HCT116 (cell line): Measurements from ENCODE around the gene LAMP1. TPM values are rescaled to one million over a fixed set of nuclear protein-coding genes. Genes with fewer than 3 reads are reported as not detected.

Source experiments
- ATAC-seq: fragments of 200-7000 bp; cut with Tn5 transposase; 2 replicates; pipeline ENCODE4 v1.9.1; 2020; ENCODE audit warnings: mild to moderate bottlenecking, moderate library complexity
- BruUV-seq: library from RNA; stranded (reverse); fragments of 400-500 nt; replicated peaks from 2 replicates; lab custom pipeline; 2021; lab: Mats Ljungman, UMichigan
- CTCF ChIA-PET: fragments of 300-600 bp; sonication (Branson Sonifier 250); formaldehyde crosslinking; loops from one replicate; lab custom pipeline; 2021; ENCODE audit warnings: antibody characterized with exemption; lab: Charles Lee
- POLR2A ChIA-PET: fragments of 300-600, 350-600 bp; sonication (Branson Sonifier 250); formaldehyde crosslinking; loops from one replicate; lab custom pipeline; 2021; ENCODE audit warnings: antibody characterized with exemption; lab: Charles Lee
- RAD21 ChIA-PET, 2 experiments: fragments of 300-600 bp; sonication (Branson Sonifier 250); formaldehyde crosslinking; loops; one replicate each; lab custom pipeline; 2023; ENCODE audit warnings: low total read pairs in 2 of 2; ENCODE audit not compliant: uncharacterized antibody in 2 of 2, unreplicated experiment in 2 of 2, low non-redundant PET in 1 of 2; lab: Charles Lee
- DNase-seq: peaks from one replicate; pipeline ENCODE4 v3.0.0-alpha.2; 2010; ENCODE audit warnings: low read depth, low spot score
- H2AFZ ChIP-seq: fragments of 200-600 bp; shearing (Covaris generic), sonication (generic); 2 replicates; pipeline ENCODE4 v1.6.1; 2017; ENCODE audit warnings: low read depth, mixed run types, mixed read lengths, antibody characterized with exemption, low read length; ENCODE audit not compliant: poor library complexity, severe bottlenecking
- H3K27ac ChIP-seq: 2 replicates; pipeline ENCODE4 v1.5.1; 2012; ENCODE audit warnings: low read depth, low read length
- H3K27me3 ChIP-seq: fragments of 200-600 bp; sonication (generic); 2 replicates; pipeline ENCODE4 v1.6.1; 2016; ENCODE audit warnings: mixed run types, low read length, mixed read lengths; ENCODE audit not compliant: insufficient read depth
- H3K36me3 ChIP-seq, 2 experiments: fragments of 200-500 bp in 1 of 2; fragments of 200-600 bp in 1 of 2; sonication (Bioruptor generic) in 1 of 2; sonication (generic) in 1 of 2; 2 replicates each; pipeline versions ENCODE4 v1.5.1 to v1.6.1; 2014 to 2016; ENCODE audit warnings: low read length in 2 of 2, inconsistent platforms in 1 of 2, mixed read lengths in 1 of 2, mixed run types in 1 of 2; ENCODE audit not compliant: insufficient read depth in 2 of 2, control insufficient read depth in 1 of 2
- H3K4me1 ChIP-seq, 2 experiments: fragments of 200-600 bp in 1 of 2; sonication (generic) in 1 of 2; 2 replicates each; pipeline versions ENCODE4 v1.5.1 to v1.6.1; 2012 to 2017; ENCODE audit warnings: low read length in 2 of 2, inconsistent platforms in 1 of 2, mild to moderate bottlenecking in 1 of 2, mixed read lengths in 1 of 2, mixed run types in 1 of 2, moderate library complexity in 1 of 2; ENCODE audit not compliant: insufficient read depth in 2 of 2, control insufficient read depth in 1 of 2
- H3K4me2 ChIP-seq: fragments of 200-600 bp; sonication (generic); 2 replicates; pipeline ENCODE4 v1.6.1; 2017; ENCODE audit warnings: mixed run types, low read length, mixed read lengths
- H3K4me3 ChIP-seq, 2 experiments: fragments of 200-600 bp in 1 of 2; sonication (generic) in 1 of 2; replicated peaks in 1 of 2; 2 replicates each; pipeline ENCODE4 v1.5.1; 2011 to 2016; ENCODE audit warnings: low read length in 2 of 2, control low read depth in 1 of 2, low read depth in 1 of 2, mild to moderate bottlenecking in 1 of 2, mixed read lengths in 1 of 2, mixed run types in 1 of 2
- H3K79me2 ChIP-seq: fragments of 200-600 bp; sonication (generic); 2 replicates; pipeline ENCODE4 v1.6.1; 2017; ENCODE audit warnings: mild to moderate bottlenecking, mixed run types, low read length, moderate library complexity, mixed read lengths; ENCODE audit not compliant: insufficient read depth
- H3K9ac ChIP-seq: fragments of 200-600 bp; sonication (generic); 2 replicates; pipeline ENCODE4 v1.6.1; 2016; ENCODE audit warnings: low read length, mixed read lengths
- H3K9me2 ChIP-seq: fragments of 200-600 bp; sonication (generic), shearing (Covaris generic); 2 replicates; pipeline ENCODE4 v1.6.1; 2017; ENCODE audit warnings: mixed run types, mild to moderate bottlenecking, moderate library complexity; ENCODE audit not compliant: insufficient read depth
- H3K9me3 ChIP-seq, 2 experiments: fragments of 200-500 bp in 1 of 2; fragments of 200-600 bp in 1 of 2; sonication (Bioruptor generic) in 1 of 2; sonication (generic) in 1 of 2; 2 replicates each; pipeline ENCODE4 v1.6.1; 2014 to 2017; ENCODE audit warnings: low read length in 2 of 2, mixed read lengths in 2 of 2, inconsistent platforms in 1 of 2, low read depth in 1 of 2, mild to moderate bottlenecking in 1 of 2, mixed run types in 1 of 2, moderate library complexity in 1 of 2; ENCODE audit not compliant: control insufficient read depth in 1 of 2, insufficient read depth in 1 of 2
- H4K20me1 ChIP-seq: fragments of 200-600 bp; sonication (generic), shearing (Covaris generic); 2 replicates; pipeline ENCODE4 v1.6.1; 2017; ENCODE audit warnings: mixed run types, mild to moderate bottlenecking, moderate library complexity; ENCODE audit not compliant: insufficient read depth
- CEBPB ChIP-seq: IDR thresholded peaks from 2 replicates; pipeline ENCODE4 v1.6.1; 2012; ENCODE audit warnings: low read depth
- ELF1 ChIP-seq: IDR thresholded peaks from 2 replicates; pipeline ENCODE4 v1.6.1; 2012; ENCODE audit warnings: low read depth, borderline replicate concordance
- EZH2 ChIP-seq: fragments of 200-600 bp; sonication (generic); IDR thresholded peaks from 2 replicates; pipeline ENCODE4 v1.6.1; 2017; ENCODE audit warnings: antibody characterized with exemption, mixed run types
- FOSL1 ChIP-seq: IDR thresholded peaks from 2 replicates; pipeline ENCODE4 v1.6.1; 2012; ENCODE audit warnings: low read depth
- JUND ChIP-seq: IDR thresholded peaks from 2 replicates; pipeline ENCODE4 v1.6.1; 2012
- POLR2A ChIP-seq: IDR thresholded peaks from 2 replicates; pipeline ENCODE4 v1.7.0; 2011; ENCODE audit warnings: borderline replicate concordance; ENCODE audit not compliant: insufficient read depth, insufficient read length; ENCODE audit errors: extremely low read depth
- POLR2AphosphoS5 ChIP-seq: IDR thresholded peaks from 2 replicates; pipeline ENCODE4 v1.6.1; 2011; ENCODE audit warnings: mild to moderate bottlenecking, low read depth, low read length, moderate library complexity
- RAD21 ChIP-seq: IDR thresholded peaks from 2 replicates; pipeline ENCODE4 v1.6.1; 2012; ENCODE audit warnings: low read depth, mild to moderate bottlenecking
- SP1 ChIP-seq: IDR thresholded peaks from 2 replicates; pipeline ENCODE4 v1.6.1; 2012; ENCODE audit warnings: low read depth
- SRF ChIP-seq: IDR thresholded peaks from 2 replicates; pipeline ENCODE4 v1.6.1; 2012; ENCODE audit warnings: low read depth
- TCF7L2 ChIP-seq: IDR thresholded peaks from 2 replicates; pipeline ENCODE4 v1.7.0; 2011; ENCODE audit warnings: borderline replicate concordance, inconsistent platforms; ENCODE audit not compliant: insufficient read depth, insufficient read length; ENCODE audit errors: extremely low read depth
- YY1 ChIP-seq: IDR thresholded peaks from 2 replicates; pipeline ENCODE4 v1.6.1; 2011; ENCODE audit warnings: low read length, low read depth, moderate library complexity, mild to moderate bottlenecking; ENCODE audit not compliant: insufficient replicate concordance; ENCODE audit errors: extremely low read depth
- ZNF274 ChIP-seq: fragments of 200-500 bp; sonication (Bioruptor generic); IDR thresholded peaks from 2 replicates; pipeline ENCODE4 v1.6.1; 2014; ENCODE audit warnings: mild to moderate bottlenecking, low read depth, low read length, inconsistent platforms
- intact Hi-C: fragments of 100-400 bp; cut with micrococcal nuclease; formaldehyde crosslinking; loops from 2 replicates; pipeline ENCODE4 v1.10.0; 2022
- total RNA-seq: library from RNA; stranded (reverse); gene quantifications from one replicate; pipeline ENCODE4 v1.2.1, GENCODE V29; 2021; ENCODE audit not compliant: unreplicated experiment
- TF ChIP-seq, protein P1 (sequence below): IDR thresholded peaks from 2 replicates; pipeline ENCODE4 v1.6.1; 2012
- TF ChIP-seq, protein P2 (sequence below): IDR thresholded peaks from 2 replicates; pipeline ENCODE4 v1.6.1; 2012

LAMP1 gene
- total RNA-seq, 1 experiment from 2014 or later, result 158 TPM

GRCh38 chr13:113272701-113273181 lies 24.3 kb upstream of the LAMP1 start:
- H3K9me3 ChIP-seq, result no peaks in the 10 kb centered on the region
- TF ChIP-seq JUND, result no peak
- TF ChIP-seq, protein P1, sequence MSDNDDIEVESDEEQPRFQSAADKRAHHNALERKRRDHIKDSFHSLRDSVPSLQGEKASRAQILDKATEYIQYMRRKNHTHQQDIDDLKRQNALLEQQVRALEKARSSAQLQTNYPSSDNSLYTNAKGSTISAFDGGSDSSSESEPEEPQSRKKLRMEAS, result no peak
- TF ChIP-seq FOSL1, result no peak
- no peak for TF ChIP-seq TCF7L2
- TF ChIP-seq SP1, result no peak
- TF ChIP-seq CEBPB, result no peak
- no peak for TF ChIP-seq ZNF274
- TF ChIP-seq, protein P2, sequence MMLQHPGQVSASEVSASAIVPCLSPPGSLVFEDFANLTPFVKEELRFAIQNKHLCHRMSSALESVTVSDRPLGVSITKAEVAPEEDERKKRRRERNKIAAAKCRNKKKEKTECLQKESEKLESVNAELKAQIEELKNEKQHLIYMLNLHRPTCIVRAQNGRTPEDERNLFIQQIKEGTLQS, result no peak
- TF ChIP-seq EZH2, result no peak
- TF ChIP-seq POLR2A, result no peak
- H2AFZ ChIP-seq, result no peak overlapping the region
- peaks cover 0 to 11% of the 10 kb centered on the region in 2 experiments; a peak in 2 of 4 replicates for H3K4me1 ChIP-seq
- H3K4me2 ChIP-seq, result no peak overlapping the region
- no peaks in the 10 kb centered on the region for H3K36me3 ChIP-seq
- H4K20me1 ChIP-seq, result no peaks in the 10 kb centered on the region
- H3K9ac ChIP-seq, result no peak overlapping the region
- CTCF ChIA-PET, result no interaction called here
- no peaks in the 10 kb centered on the region for H3K27me3 ChIP-seq
- intact Hi-C loops, result no loop called here
- DNase-seq (no peak), ATAC-seq (no peak)
- no peak overlapping the region for H3K4me3 ChIP-seq
- H3K27ac ChIP-seq, result no peak overlapping the region
- POLR2A ChIA-PET, result no interaction called here
- H3K79me2 ChIP-seq, result no peaks in the 10 kb centered on the region
- RAD21 ChIA-PET, result no interaction called here
- BruUV-seq, result no TSS peak
- H3K9me2 ChIP-seq, result no peaks in the 10 kb centered on the region

GRCh38 chr13:113273321-113273720 lies 23.7 kb upstream of the LAMP1 start:
- H3K27me3 ChIP-seq, result no peaks in the 10 kb centered on the region
- CTCF ChIA-PET, result no interaction called here
- H3K9me3 ChIP-seq, result no peaks in the 10 kb centered on the region
- RAD21 ChIA-PET, result no interaction called here
- H4K20me1 ChIP-seq, result no peaks in the 10 kb centered on the region
- H3K36me3 ChIP-seq, result no peaks in the 10 kb centered on the region
- BruUV-seq, result no TSS peak
- intact Hi-C loops, result no loop called here
- peaks cover 0 to 11% of the 10 kb centered on the region in 2 experiments; a peak in 2 of 4 replicates for H3K4me1 ChIP-seq
- no peak overlapping the region for H3K4me2 ChIP-seq
- no peak overlapping the region for H3K27ac ChIP-seq
- DNase-seq (no peak), ATAC-seq (no peak)
- H3K9ac ChIP-seq, result no peak overlapping the region
- H3K4me3 ChIP-seq, result no peak overlapping the region
- H2AFZ ChIP-seq, result no peak overlapping the region
- POLR2A ChIA-PET, result no interaction called here
- no peak for TF ChIP-seq POLR2A
- no peak for TF ChIP-seq TCF7L2
- TF ChIP-seq, protein P2, result no peak
- TF ChIP-seq YY1, result no peak
- no peak for TF ChIP-seq POLR2AphosphoS5
- no peak for TF ChIP-seq SP1
- no peak for TF ChIP-seq ELF1
- no peak for TF ChIP-seq RAD21
- no peak for TF ChIP-seq SRF
- TF ChIP-seq CEBPB, result no peak
- TF ChIP-seq EZH2, result no peak
- no peaks in the 10 kb centered on the region for H3K9me2 ChIP-seq
- no peaks in the 10 kb centered on the region for H3K79me2 ChIP-seq
